Measurements from ENCODE around the gene WASF1. TPM values are rescaled to one million over a fixed set of nuclear protein-coding genes. Genes with fewer than 3 reads are reported as not detected.
"Not testable (repeated sequence)": the region's sequence is repeated elsewhere in the genome, so short reads cannot be mapped to it uniquely, and the experiment has no call there.

The WASF1 gene
- total RNA-seq, 1 donor from 2014 or later: 0.53 TPM

DNA sequence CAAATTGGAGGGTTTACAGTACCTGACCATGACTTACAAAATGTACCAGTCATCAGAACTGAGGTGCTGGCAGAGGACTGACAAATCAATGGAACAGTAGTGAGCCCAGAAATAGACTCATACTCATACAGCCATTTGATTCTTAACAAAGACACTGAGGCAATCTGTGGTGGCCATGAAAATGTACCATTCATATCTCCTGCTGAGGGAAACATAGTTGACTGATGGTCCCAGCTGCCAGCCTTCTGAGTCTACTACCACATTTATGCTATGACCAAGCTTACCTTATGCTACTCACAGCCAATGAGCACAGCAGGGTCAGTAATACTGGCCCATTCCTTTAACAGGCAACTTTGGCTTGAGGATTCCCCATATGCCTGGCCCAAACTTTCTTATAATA is 88.6 kb downstream of the WASF1 start:
- Histone ChIP-seq H3K4me3 (no peak overlapping the region), H3K9me3 (no peaks in the 10 kb centered on the region), H3K27me3 (no peaks in the 10 kb centered on the region), H3K27ac (no peak overlapping the region), H3K4me1 (peaks cover 0 to under 1% of the 10 kb centered on the region in 2 donors), H3K36me3 (no peaks in the 10 kb centered on the region)
- intact Hi-C loops (cut with DNase I): loop anchor here (10.0 kb wide), 1 partner anchor 324 kb away; the partner anchor contains the start of gene DDO
- no peak for DNase-seq (ENCODE audit: low spot score in 2 of 2)
- TF ChIP-seq, protein P1, sequence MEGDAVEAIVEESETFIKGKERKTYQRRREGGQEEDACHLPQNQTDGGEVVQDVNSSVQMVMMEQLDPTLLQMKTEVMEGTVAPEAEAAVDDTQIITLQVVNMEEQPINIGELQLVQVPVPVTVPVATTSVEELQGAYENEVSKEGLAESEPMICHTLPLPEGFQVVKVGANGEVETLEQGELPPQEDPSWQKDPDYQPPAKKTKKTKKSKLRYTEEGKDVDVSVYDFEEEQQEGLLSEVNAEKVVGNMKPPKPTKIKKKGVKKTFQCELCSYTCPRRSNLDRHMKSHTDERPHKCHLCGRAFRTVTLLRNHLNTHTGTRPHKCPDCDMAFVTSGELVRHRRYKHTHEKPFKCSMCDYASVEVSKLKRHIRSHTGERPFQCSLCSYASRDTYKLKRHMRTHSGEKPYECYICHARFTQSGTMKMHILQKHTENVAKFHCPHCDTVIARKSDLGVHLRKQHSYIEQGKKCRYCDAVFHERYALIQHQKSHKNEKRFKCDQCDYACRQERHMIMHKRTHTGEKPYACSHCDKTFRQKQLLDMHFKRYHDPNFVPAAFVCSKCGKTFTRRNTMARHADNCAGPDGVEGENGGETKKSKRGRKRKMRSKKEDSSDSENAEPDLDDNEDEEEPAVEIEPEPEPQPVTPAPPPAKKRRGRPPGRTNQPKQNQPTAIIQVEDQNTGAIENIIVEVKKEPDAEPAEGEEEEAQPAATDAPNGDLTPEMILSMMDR (IDR thresholded peaks at IDR 0.05): no peak

- no peak for DNase-seq (ENCODE audit: low spot score in 2 of 2)
- no peak overlapping the region for H3K27ac ChIP-seq
- no peaks in the 10 kb centered on the region for H3K36me3 ChIP-seq
- no peak overlapping the region for H3K4me3 ChIP-seq
- H3K4me1 ChIP-seq: no peaks in the 10 kb centered on the region
- no peaks in the 10 kb centered on the region for H3K27me3 ChIP-seq
- H3K9me3 ChIP-seq: no peaks in the 10 kb centered on the region
- TF ChIP-seq, protein P1 (IDR thresholded peaks at IDR 0.05): no peak
- intact Hi-C loops (cut with DNase I): no loop called here
These were observed 90.1 kb downstream of the WASF1 start for GRCh38 chr6:110089323-110089722.

GRCh38 chr6:110085285-110085684 is 94.2 kb downstream of the WASF1 start:
- no peaks in the 10 kb centered on the region for H3K9me3 ChIP-seq
- intact Hi-C loops (cut with DNase I): no loop called here
- no peaks in the 10 kb centered on the region for H3K36me3 ChIP-seq
- DNase-seq (ENCODE audit: low spot score in 2 of 2): no peak
- H3K27ac ChIP-seq: no peak overlapping the region
- TF ChIP-seq, protein P1 (IDR thresholded peaks at IDR 0.05): no peak
- H3K27me3 ChIP-seq: no peaks in the 10 kb centered on the region
- H3K4me3 ChIP-seq: no peak overlapping the region
- no peaks in the 10 kb centered on the region for H3K4me1 ChIP-seq

DNA sequence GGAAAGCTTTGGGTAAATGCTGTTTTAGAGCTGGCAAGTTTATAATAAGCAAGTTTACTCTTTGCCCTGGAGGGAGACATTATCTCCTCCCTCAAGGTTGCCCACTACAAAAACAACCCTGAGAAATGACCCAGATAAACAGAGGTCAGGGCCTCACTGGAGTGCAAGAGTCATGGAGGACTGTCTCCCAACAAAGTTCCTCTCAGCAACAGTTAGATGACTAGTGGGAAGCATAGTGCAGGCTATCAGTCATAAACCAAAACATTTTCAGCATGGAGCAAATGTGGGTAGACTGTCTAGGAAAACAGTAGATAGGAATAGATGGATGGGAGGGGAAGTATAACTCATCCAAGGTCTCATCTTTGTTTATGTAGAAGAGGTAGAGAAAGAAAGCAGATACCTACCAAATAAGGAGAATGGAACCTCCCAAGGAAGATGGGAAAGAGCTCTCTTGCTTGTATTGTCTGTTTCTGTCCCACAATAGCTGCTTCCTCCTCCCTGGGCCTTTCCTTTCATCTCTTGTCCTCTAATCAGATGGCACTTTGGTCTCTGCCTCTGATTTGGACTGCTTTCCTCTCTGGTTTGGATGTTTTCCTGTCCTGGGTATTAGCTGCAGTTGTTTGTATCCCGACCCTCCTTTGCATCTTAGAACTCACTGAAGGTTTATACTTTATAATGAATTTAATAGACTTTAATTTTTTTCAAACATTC is 95.4 kb downstream of the WASF1 start:
- no peak overlapping the region for H3K27ac ChIP-seq
- H3K27me3 ChIP-seq: no peaks in the 10 kb centered on the region
- no peaks in the 10 kb centered on the region for H3K9me3 ChIP-seq
- no peaks in the 10 kb centered on the region for H3K36me3 ChIP-seq
- TF ChIP-seq, protein P1 (IDR thresholded peaks at IDR 0.05): no peak
- intact Hi-C loops (cut with DNase I): no loop called here
- DNase-seq (ENCODE audit: low spot score in 2 of 2): no peak
- H3K4me3 ChIP-seq: no peak overlapping the region
- H3K4me1 ChIP-seq: no peaks in the 10 kb centered on the region

DNA sequence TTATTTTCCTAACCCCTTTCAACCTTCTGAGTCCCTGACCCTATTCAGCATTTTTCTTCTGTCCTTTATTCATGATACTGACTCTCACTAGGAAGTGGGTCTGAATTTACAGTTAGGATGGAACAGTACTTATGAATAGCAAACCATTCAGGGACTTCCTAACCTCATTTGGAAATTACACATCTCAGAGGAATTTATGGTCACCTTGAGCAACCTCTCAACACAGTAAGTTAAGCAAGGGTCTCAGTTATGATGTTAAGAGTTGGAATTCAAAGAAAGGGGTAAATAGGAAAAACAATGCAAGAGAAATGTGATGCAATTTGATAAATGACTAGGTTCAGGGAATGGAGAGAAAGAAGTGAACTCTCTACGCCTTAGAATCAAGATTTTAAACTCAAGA is 104.1 kb downstream of the WASF1 start:
- Histone ChIP-seq H3K36me3 (no peaks in the 10 kb centered on the region), H3K4me3 (no peak overlapping the region), H3K4me1 (no peaks in the 10 kb centered on the region), H3K9me3 (no peaks in the 10 kb centered on the region), H3K27ac (no peak overlapping the region), H3K27me3 (no peaks in the 10 kb centered on the region)
- no peak for DNase-seq (ENCODE audit: low spot score in 2 of 2)
- TF ChIP-seq, protein P1 (IDR thresholded peaks at IDR 0.05): no peak
- intact Hi-C loops (cut with DNase I): no loop called here

GRCh38 chr6:110073474-110073873 is 106.0 kb downstream of the WASF1 start:
- H3K9me3 ChIP-seq; H3K4me3 ChIP-seq; intact Hi-C loops (cut with DNase I); H3K36me3 ChIP-seq; H3K27me3 ChIP-seq; H3K4me1 ChIP-seq; H3K27ac ChIP-seq; DNase-seq (ENCODE audit: low spot score in 2 of 2): not testable (repeated sequence)
